Parietal lobe (tissue), 2 donors: ENCODE measurements around the gene RTN1. TPM values are rescaled to one million over a fixed set of nuclear protein-coding genes. Genes with fewer than 3 reads are reported as not detected.

Source experiments
- small RNA-seq: library from RNA; depleted of rRNA; stranded (forward); fragments of <200 nt; gene quantifications from one replicate; pipeline ENCODE3, GENCODE V24; 2014; ENCODE audit warnings: low replicate concordance
- total RNA-seq: library from RNA; depleted of rRNA; stranded (reverse); fragments of >200 nt; gene quantifications from one replicate; pipeline ENCODE4 v1.2.3, GENCODE V29; 2014

RTN1 gene, protein sequence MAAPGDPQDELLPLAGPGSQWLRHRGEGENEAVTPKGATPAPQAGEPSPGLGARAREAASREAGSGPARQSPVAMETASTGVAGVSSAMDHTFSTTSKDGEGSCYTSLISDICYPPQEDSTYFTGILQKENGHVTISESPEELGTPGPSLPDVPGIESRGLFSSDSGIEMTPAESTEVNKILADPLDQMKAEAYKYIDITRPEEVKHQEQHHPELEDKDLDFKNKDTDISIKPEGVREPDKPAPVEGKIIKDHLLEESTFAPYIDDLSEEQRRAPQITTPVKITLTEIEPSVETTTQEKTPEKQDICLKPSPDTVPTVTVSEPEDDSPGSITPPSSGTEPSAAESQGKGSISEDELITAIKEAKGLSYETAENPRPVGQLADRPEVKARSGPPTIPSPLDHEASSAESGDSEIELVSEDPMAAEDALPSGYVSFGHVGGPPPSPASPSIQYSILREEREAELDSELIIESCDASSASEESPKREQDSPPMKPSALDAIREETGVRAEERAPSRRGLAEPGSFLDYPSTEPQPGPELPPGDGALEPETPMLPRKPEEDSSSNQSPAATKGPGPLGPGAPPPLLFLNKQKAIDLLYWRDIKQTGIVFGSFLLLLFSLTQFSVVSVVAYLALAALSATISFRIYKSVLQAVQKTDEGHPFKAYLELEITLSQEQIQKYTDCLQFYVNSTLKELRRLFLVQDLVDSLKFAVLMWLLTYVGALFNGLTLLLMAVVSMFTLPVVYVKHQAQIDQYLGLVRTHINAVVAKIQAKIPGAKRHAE
- total RNA-seq, result 797 TPM

DNA sequence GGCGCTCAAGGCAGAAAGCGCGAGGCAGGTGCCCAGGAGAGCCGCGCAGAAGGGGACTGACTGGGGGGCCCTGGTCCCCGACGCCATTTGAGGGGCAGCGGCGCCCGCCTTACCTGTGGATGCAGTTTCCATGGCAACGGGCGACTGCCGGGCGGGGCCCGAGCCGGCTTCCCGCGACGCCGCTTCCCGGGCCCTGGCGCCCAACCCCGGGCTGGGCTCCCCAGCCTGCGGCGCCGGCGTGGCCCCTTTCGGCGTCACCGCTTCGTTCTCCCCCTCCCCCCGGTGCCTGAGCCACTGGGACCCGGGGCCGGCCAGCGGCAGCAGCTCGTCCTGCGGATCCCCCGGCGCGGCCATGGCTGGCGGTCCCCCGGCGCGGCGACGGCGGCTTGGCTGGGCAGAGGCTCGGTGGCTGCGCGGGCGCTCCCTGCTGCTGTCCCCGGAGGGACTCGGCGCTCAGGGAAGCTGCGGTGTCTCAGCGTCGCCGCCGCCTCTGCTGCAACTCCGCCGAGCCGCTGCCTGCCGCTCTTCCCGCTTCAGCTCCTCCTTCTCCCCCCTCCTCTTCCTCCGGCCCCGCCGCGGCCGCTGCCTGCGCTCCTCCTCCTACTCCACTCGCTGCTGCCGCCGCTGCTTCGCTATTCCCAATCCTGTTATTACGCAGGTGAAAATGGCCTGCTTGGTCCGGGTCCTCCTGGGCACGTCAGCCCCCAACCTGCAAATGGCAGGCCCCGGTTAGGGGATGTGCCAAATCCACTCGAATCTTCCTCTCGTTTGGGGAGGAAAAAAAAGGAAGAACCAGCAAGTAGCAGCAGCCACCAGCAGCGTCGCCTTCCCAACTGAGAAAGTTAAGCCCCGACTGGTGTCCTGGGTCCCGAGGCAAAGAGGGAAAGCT lies at the start of gene RTN1:
Gene RTN1 (minus strand): TSS at position 500 of the 889 bp plus-strand sequence. CDS start 146 bp downstream, at position 354.

DNA sequence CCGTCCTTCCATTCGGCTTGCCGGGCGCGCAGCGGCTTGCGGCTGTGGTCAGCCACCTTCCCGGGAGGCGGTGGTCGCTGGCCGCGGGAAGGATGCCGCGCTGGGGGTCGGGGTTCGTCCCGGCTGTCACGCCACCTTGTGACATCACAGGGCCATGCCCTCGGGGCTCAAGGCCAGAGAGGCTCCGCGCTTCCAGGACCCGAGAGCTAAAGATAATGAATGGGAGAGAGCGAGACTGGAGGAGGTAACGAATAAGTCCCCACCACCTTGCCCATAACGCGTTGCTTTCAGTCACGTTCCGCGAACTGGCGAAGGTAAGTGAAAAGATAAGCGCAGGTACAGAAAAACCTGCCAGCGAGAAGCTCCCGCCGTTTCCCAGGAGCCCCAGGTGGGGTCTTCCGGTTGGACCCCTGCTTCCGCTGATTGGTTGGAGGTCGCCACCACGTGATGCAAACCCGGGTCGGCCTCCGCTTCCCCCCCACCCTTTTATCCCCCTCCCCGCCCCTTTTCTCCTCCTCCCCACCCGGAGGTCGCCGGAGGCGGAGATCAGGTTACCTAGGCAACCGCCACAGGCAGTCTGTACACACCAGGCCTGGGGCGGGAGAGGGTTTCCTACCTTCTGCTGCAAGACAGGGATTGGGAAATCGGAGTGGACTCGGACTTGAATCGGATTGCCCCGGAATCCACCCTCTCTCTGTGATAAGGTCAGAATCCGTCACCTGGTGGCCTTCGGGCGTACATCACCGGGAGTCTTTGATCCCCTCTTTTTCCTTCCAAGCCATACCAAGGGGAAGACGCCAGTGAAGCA lies 49.2 kb upstream of the RTN1 start, which contains the start of gene LRRC9:
Gene LRRC9 (plus strand): TSS at position 575 of the 808 bp plus-strand sequence.

DNA sequence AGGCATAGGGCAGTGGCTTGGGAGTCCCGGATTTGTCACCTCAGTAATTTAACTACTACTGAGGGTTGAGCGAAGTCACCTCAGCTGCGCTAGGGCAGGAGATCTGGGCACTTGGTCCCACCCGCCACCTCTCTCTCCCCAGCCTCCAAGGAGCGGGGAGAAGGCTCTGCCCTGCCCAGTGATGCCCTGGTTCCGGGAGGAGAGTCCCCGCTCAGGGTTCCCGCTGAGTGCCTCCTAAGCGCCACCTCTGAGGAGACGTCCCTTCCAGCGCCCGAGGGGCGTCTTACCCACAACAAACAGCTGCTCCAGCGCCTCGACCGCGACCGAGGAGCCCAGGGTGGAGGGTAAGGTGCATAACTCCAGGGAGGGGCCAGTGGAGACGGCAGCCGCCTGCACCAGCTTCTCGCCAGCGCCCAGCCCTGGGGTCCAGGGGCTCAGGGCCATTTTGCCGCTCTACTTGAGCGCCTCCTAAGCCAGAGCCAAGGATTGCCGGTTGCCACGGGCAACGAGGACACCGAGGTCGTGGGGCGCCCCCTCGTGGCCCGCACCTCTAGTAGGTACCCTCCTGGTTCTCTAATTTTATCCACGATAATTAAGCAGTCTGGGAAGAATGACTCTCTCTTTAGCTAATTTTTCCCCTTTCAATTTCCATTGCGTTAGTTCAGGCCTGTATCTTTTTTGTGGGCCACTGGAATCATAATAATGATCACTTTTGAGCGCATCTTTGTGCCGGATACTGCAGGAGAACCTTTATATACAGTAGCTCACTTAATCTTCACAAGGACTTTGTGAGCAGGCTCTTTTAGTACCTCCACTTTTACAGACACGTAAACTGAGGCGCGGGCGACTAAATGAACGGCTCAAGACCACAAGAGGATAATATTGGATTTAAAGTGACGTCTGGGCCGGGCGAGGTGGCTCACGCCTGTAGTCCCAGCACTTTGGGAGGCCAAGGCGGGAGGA lies 294.0 kb downstream of the RTN1 start, which contains the start of gene CCDC175:
Gene CCDC175 (minus strand): TSS at position 481 of the 963 bp plus-strand sequence. CDS start 37 bp downstream, at position 444.

Small RNAs within 50 kb of the gene (small RNA-seq; reads per million reads assigned to genes)
- 0.18 reads per million for gene MIR5586

Other genes with a start within 250 kb of the RTN1 start
- gene LRRC9, start 49.4 kb upstream of the RTN1 start, total RNA-seq, result 4.1 TPM
- gene PCNX4, start 221.1 kb upstream of the RTN1 start, total RNA-seq, result 166 TPM